Measurements from ENCODE around the gene SWT1. TPM values are rescaled to one million over a fixed set of nuclear protein-coding genes. Genes with fewer than 3 reads are reported as not detected.

SWT1 gene
- total RNA-seq, 4 donors from 2014 or later = 8.2 to 16.0 (median 11.7) TPM

DNA sequence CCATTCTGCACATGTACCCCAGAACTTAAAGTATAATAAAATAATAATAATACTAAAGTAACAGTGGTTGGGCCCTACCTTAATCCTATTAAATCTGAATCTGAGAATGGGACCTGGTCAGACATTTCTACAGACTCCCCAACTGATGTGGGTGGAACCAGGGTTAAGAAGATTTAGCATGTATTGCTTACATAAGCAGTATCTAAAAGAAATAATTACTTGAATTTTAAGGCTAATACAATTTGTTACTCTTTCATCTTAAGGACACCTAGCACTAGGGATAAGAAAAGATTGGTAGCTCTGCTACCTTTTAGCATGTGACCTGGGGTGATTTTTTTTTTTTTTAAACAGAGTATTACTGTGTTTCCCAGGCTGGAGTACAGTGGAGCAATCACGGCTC is 80.7 kb downstream of the SWT1 start:
- Histone ChIP-seq H3K27ac (no peak overlapping the region), H3K27me3 (no peaks in the 10 kb centered on the region), H3K9me3 (peaks cover 0 to 6% (median 0%) of the 10 kb centered on the region in 4 donors), H3K36me3 (peaks cover 0 to 34% (median 0%) of the 10 kb centered on the region in 3 donors), H3K4me1 (peaks cover 0 to 8% (median 0%) of the 10 kb centered on the region in 4 donors), H3K4me3 (no peak overlapping the region)
- no peak for DNase-seq (ENCODE audit: low spot score in 2 of 2)
- TF ChIP-seq EP300 (IDR thresholded peaks at IDR 0.05) (no peak), POLR2A (IDR thresholded peaks at IDR 0.05) (no peak), CTCF (IDR thresholded peaks at IDR 0.05) (no peak)
- 96 to 100% methylated on average over 1 of the region's 1 CpG for WGBS, 2 donors

DNA sequence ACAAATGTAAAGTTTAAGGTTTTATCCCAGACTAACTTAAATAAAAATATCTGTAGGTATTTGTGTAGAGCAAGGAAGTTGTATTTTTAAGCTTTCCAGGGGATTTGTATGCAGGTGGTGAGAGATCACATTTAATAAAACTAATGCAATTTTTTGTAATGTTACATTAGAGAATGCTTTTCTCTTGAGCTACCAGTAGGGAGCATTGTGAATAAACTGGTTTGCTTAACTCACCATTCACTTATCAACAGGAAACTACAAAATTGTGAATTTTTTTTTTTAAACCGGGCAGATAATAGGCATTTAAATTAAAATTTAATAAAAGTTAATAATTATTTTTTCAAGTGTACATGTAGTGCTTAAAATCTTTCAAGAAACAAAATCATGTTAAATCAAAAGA is 81.5 kb downstream of the SWT1 start:
- Histone ChIP-seq H3K4me1 (peaks cover 0 to 8% (median 0%) of the 10 kb centered on the region in 4 donors), H3K4me3 (no peak overlapping the region), H3K27ac (no peak overlapping the region), H3K9me3 (peaks cover 0 to 6% (median 0%) of the 10 kb centered on the region in 4 donors), H3K36me3 (peaks cover 0 to 32% (median 0%) of the 10 kb centered on the region in 3 donors), H3K27me3 (no peaks in the 10 kb centered on the region)
- no peak for DNase-seq (ENCODE audit: low spot score in 2 of 2)
- WGBS, 2 donors = 48 to 55% methylated on average over 1 of the region's 1 CpG
- TF ChIP-seq CTCF (IDR thresholded peaks at IDR 0.05) (peak in 4 of 5 experiments; percentile 18 to 30 (median 26)), POLR2A (IDR thresholded peaks at IDR 0.05) (no peak), EP300 (IDR thresholded peaks at IDR 0.05) (no peak)

- H3K36me3 ChIP-seq = peaks cover 0 to 17% (median 0%) of the 10 kb centered on the region in 3 donors
- peaks cover 0 to 6% (median 0%) of the 10 kb centered on the region in 4 donors for H3K9me3 ChIP-seq
- H3K27ac ChIP-seq = no peak overlapping the region
- no peak for DNase-seq (ENCODE audit: low spot score in 2 of 2)
- no peak overlapping the region for H3K4me3 ChIP-seq
- TF ChIP-seq EP300 (IDR thresholded peaks at IDR 0.05) = no peak
- no peak for TF ChIP-seq CTCF (IDR thresholded peaks at IDR 0.05)
- TF ChIP-seq POLR2A (IDR thresholded peaks at IDR 0.05) = no peak
- WGBS, 2 donors = 48 to 52% methylated on average over 1 of the region's 1 CpG
- no peaks in the 10 kb centered on the region for H3K27me3 ChIP-seq
- peaks cover 0 to 8% (median 0%) of the 10 kb centered on the region in 4 donors for H3K4me1 ChIP-seq
Measured at GRCh38 chr1:185239861-185240260, 82.9 kb downstream of the SWT1 start.

- Histone ChIP-seq H3K36me3 (peaks cover 0 to 6% (median 0%) of the 10 kb centered on the region in 3 donors), H3K4me3 (no peak overlapping the region), H3K27me3 (no peaks in the 10 kb centered on the region), H3K4me1 (peaks cover 0 to 8% (median 0%) of the 10 kb centered on the region in 4 donors), H3K9me3 (peaks cover 0 to 6% (median 0%) of the 10 kb centered on the region in 4 donors), H3K27ac (no peak overlapping the region)
- TF ChIP-seq POLR2A (IDR thresholded peaks at IDR 0.05) (no peak), CTCF (IDR thresholded peaks at IDR 0.05) (no peak), EP300 (IDR thresholded peaks at IDR 0.05) (no peak)
- DNase-seq (ENCODE audit: low spot score in 2 of 2) = no peak
Measured at GRCh38 chr1:185241127-185241526, 84.2 kb downstream of the SWT1 start.

DNA sequence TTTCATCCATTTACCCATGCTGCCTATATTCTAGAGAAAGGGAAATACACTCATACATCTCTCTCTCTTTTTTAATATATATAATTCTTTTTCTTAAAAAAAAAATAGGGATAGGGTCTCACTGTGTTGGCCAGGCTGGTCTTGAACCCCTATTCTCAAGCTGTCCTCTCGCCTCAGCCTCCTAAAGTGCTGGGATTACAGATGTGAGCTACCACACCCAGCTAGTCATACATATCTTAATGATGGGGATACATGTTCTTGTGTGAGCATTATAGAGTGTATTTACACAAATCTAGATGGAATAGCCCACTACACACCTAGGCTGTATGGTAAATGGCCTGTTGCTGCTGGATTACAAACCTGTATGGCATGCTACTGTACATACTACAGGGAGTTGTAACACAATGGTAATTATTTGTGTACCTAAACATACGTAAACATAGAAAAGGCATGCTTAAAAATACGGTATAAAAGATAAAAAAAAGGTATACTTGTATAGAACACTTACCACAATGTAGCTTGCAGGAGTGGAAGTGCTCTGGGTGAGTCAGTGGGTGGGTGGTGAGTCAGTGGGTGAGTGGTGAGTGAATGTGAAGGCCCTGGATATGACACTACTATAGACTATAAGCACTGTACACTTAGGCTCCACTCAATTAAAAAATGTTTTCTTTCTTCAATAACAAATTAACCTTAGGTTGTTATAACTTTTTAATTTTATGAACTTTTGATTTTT is 87.2 kb downstream of the SWT1 start:
- H3K9me3 ChIP-seq = no peaks in the 10 kb centered on the region
- H3K4me3 ChIP-seq = no peak overlapping the region
- no peak overlapping the region for H3K27ac ChIP-seq
- H3K4me1 ChIP-seq = peaks cover 0 to 8% (median 0%) of the 10 kb centered on the region in 4 donors
- DNase-seq (ENCODE audit: low spot score in 2 of 2) = no peak
- TF ChIP-seq POLR2A (IDR thresholded peaks at IDR 0.05) = no peak
- 89 to 96% methylated on average over 3 of the region's 3 CpGs for WGBS, 2 donors
- H3K36me3 ChIP-seq = peaks cover 0 to 3% (median 0%) of the 10 kb centered on the region in 3 donors
- no peaks in the 10 kb centered on the region for H3K27me3 ChIP-seq

All from tibial nerve (tissue), 4 donors.